ENCODE data around the gene OPALIN. TPM values are rescaled to one million over a fixed set of nuclear protein-coding genes. Genes with fewer than 3 reads are reported as not detected.

OPALIN gene
- total and polyA plus RNA-seq, 9 of the 15 experiments (the other 6 are each of a cell fraction or from before 2014, with no cell fraction given), result not detected

DNA sequence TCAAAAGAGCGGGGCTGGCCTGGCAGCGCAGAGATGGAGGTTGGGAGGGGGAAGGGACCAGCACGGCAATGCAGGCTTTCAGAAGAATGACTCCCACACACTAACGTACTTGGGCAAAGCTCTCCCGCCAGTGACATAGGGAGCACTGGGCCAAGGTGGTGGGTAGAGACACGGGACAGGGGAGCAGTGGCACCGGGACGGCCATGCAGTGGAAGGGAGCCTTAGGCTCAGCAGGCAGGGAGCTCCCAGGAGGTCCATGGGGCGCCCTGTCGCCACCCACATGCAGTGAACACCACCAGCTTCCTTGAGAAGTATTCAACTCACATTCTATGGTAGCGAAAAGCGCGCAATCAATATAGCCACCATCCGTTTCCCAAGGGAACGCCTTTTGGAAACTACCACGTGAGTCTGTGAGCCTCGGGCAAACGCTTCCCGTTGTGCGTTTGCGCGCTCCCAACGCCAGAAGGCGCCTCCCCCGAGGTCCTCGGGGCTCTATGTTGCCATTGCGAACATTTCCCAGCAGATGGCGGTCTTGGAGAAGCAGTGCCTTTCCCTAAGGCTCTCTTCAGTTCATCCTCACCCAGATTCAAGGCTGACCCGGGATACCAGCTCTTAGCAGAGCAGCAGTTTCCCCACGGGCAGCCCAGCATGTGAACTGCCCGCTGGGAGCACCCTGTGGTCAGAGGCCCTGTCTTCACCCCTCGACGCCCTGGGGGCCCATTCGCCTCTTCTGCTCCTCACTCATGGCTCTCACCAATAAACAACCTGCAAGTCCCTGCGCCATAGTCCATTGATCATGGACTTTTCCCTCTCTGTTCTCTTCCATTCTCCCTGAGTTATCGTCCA lies 16.4 kb upstream of the OPALIN start:
- peak; percentile 95 for ATAC-seq
- Histone ChIP-seq H3K36me3 (ENCODE audit: control insufficient read depth, insufficient read depth, low read length) (no peaks in the 10 kb centered on the region), H3K4me2 (ENCODE audit: insufficient read depth, low read length) (peak overlapping the region; percentile 72), H3K79me2 (ENCODE audit: control insufficient read depth, insufficient read depth, low read length) (no peaks in the 10 kb centered on the region), H4K20me1 (replicated peaks; ENCODE audit: control insufficient read depth, insufficient read depth, low read length) (0 out of 2 replicates have a peak, but pooled peaks cover 5% of the 10 kb centered on the region), H3K27me3 (ENCODE audit: control insufficient read depth in 2 of 2, insufficient read depth in 2 of 2, low read length in 2 of 2) (peaks cover 0 to 23% of the 10 kb centered on the region in 2 experiments; a peak in 2 of 5 replicates), H3K9ac (ENCODE audit: insufficient read depth in 1 of 2, low read depth in 2 of 2, low read length in 2 of 2) (peak overlapping the region in 1 of 2 experiments; percentile 70; a peak in 2 of 4 replicates), H3K4me3 (peak overlapping the region; percentile 16), H3K4me1 (replicated peaks in 1 of 2; ENCODE audit: control insufficient read depth in 2 of 2, insufficient read depth in 2 of 2, low read length in 2 of 2) (peaks cover 0 to 9% of the 10 kb centered on the region in 2 experiments; a peak in 1 of 5 replicates), H3K9me3 (replicated peaks; ENCODE audit: control insufficient read depth, insufficient read depth, low read depth, low read length) (no peaks in the 10 kb centered on the region), H3K9me1 (ENCODE audit: control insufficient read depth, insufficient read depth, low read length) (no peaks in the 10 kb centered on the region), H2AFZ (ENCODE audit: low read depth, low read length) (peak overlapping the region; percentile 89), H3K27ac (ENCODE audit: extremely low read depth, low read depth, low read length) (no peak overlapping the region)
- intact Hi-C loops (cut with micrococcal nuclease), result loop anchor here (10.0 kb wide), 1 partner anchor 370 kb away; no protein-coding TSS in a partner anchor
- POLR2A ChIA-PET, result interaction anchor here (0.6 kb wide), 1 partner anchor 821 kb away, joined by 3 read pairs; no protein-coding TSS in a partner anchor
- peak; percentile 95 for FAIRE-seq
- DNase-seq (ENCODE audit: extremely low read depth in 1 of 4, low spot score in 3 of 4), result peak; percentile 84 to 86 (median 85)
- CTCF ChIA-PET (ENCODE audit: low intra/inter-chr PET ratio), result interaction anchor here (0.5 to 1.7 kb wide), 4 partner anchors 78 to 835 kb away, joined by 3 to 9 read pairs (median 4); no protein-coding TSS in a partner anchor
- BruUV-seq (replicated peaks), result no TSS peak
- 4% methylated on average over 23 of the region's 36 CpGs for WGBS (ENCODE audit: insufficient coverage, low coverage, missing lambda C conversion rate)
- in situ Hi-C loops (cut with MboI), result no loop called here
- TF ChIP-seq ZNF695 (CRISPR knock-in tag; IDR thresholded peaks at IDR 0.05), result no peak
- TF ChIP-seq ETV1 (tag; conservative IDR thresholded peaks at IDR 0.05; ENCODE audit: low read depth), result no peak
- no peak for TF ChIP-seq ESRRA (IDR thresholded peaks at IDR 0.05; ENCODE audit: borderline replicate concordance, low read depth)
- no peak for TF ChIP-seq HNRNPH1 (optimal IDR thresholded peaks at IDR 0.05; ENCODE audit: low read depth, low read length)
- TF ChIP-seq CREM (IDR thresholded peaks at IDR 0.05; ENCODE audit: low read depth), result peak; percentile 32; the same call in 1 of the 2 replicates
- TF ChIP-seq CXXC5 (CRISPR knock-in tag; IDR thresholded peaks at IDR 0.05), result peak; percentile 55
- TF ChIP-seq KDM1A (IDR thresholded peaks at IDR 0.05), result no peak
- TF ChIP-seq ZC3H4 (CRISPR knock-in tag; IDR thresholded peaks at IDR 0.05; ENCODE audit: borderline replicate concordance), result no peak
- peak in 1 of 2 experiments; percentile 34; a peak in 1 of 4 replicates for TF ChIP-seq MAZ (CRISPR knock-in tag; conservative IDR thresholded peaks at IDR 0.05 in 1 of 2, IDR thresholded peaks at IDR 0.05 in 1 of 2)
- no peak for TF ChIP-seq ZNF586 (CRISPR knock-in tag; conservative IDR thresholded peaks at IDR 0.05)
- TF ChIP-seq TAF1 (IDR thresholded peaks at IDR 0.05; ENCODE audit: control insufficient read depth, extremely low read depth, insufficient read depth, low read length, severe bottlenecking), result no peak
- TF ChIP-seq, protein P1, sequence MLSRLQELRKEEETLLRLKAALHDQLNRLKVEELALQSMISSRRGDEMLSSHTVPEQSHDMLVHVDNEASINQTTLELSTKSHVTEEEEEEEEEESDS (CRISPR knock-in tag; IDR thresholded peaks at IDR 0.05), result no peak
- no peak for TF ChIP-seq ZBTB17 (CRISPR knock-in tag; IDR thresholded peaks at IDR 0.05)
- TF ChIP-seq ZNF79 (CRISPR knock-in tag; IDR thresholded peaks at IDR 0.05; ENCODE audit: low read depth), result no peak
- TF ChIP-seq KAT7 (CRISPR knock-in tag; IDR thresholded peaks at IDR 0.05; ENCODE audit: borderline replicate concordance), result no peak
- TF ChIP-seq, protein P2, sequence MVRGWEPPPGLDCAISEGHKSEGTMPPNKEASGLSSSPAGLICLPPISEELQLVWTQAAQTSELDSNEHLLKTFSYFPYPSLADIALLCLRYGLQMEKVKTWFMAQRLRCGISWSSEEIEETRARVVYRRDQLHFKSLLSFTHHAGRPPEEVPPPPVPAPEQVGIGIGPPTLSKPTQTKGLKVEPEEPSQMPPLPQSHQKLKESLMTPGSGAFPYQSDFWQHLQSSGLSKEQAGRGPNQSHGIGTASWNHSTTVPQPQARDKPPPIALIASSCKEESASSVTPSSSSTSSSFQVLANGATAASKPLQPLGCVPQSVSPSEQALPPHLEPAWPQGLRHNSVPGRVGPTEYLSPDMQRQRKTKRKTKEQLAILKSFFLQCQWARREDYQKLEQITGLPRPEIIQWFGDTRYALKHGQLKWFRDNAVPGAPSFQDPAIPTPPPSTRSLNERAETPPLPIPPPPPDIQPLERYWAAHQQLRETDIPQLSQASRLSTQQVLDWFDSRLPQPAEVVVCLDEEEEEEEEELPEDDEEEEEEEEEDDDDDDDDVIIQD (CRISPR knock-in tag; IDR thresholded peaks at IDR 0.05), result no peak
- no peak for TF ChIP-seq DACH1 (IDR thresholded peaks at IDR 0.05; ENCODE audit: partially characterized antibody)

Data from K562 (cell line).